Measurements from ENCODE around the gene PHACTR2.
A peak's percentile ranks its signal among the peaks of the same experiment; 100 is the strongest.

The PHACTR2 gene

GRCh38 chr6:143749891-143750290 is 72.1 kb downstream of the PHACTR2 start:
- Mint-ChIP-seq H3K4me3 (no peak overlapping the region), H3K27ac (no peak overlapping the region), H3K27me3 (ENCODE audit: low read depth) (no peaks in the 10 kb centered on the region), H3K4me1 (ENCODE audit: low read depth) (no peaks in the 10 kb centered on the region), H3K36me3 (ENCODE audit: low read depth) (no peaks in the 10 kb centered on the region), H3K9me3 (no peaks in the 10 kb centered on the region)

GRCh38 chr6:143750877-143751276 is 73.1 kb downstream of the PHACTR2 start:
- no peaks in the 10 kb centered on the region for H3K4me1 Mint-ChIP-seq (ENCODE audit: low read depth)
- H3K9me3 Mint-ChIP-seq = no peaks in the 10 kb centered on the region
- H3K27me3 Mint-ChIP-seq (ENCODE audit: low read depth) = no peaks in the 10 kb centered on the region
- H3K27ac Mint-ChIP-seq = peak overlapping the region; percentile 4
- no peak overlapping the region for H3K4me3 Mint-ChIP-seq
- peaks cover 4% of the 10 kb centered on the region for H3K36me3 Mint-ChIP-seq (ENCODE audit: low read depth)

- Mint-ChIP-seq H3K27me3 (ENCODE audit: low read depth) (no peaks in the 10 kb centered on the region), H3K36me3 (ENCODE audit: low read depth) (peaks cover 5% of the 10 kb centered on the region), H3K4me3 (no peak overlapping the region), H3K27ac (no peak overlapping the region), H3K4me1 (ENCODE audit: low read depth) (no peaks in the 10 kb centered on the region), H3K9me3 (no peaks in the 10 kb centered on the region)
Measured at GRCh38 chr6:143752459-143752858, 74.7 kb downstream of the PHACTR2 start.

- H3K4me1 Mint-ChIP-seq (ENCODE audit: low read depth) = no peaks in the 10 kb centered on the region
- no peaks in the 10 kb centered on the region for H3K27me3 Mint-ChIP-seq (ENCODE audit: low read depth)
- no peak overlapping the region for H3K27ac Mint-ChIP-seq
- H3K36me3 Mint-ChIP-seq (ENCODE audit: low read depth) = peaks cover 5% of the 10 kb centered on the region
- H3K4me3 Mint-ChIP-seq = no peak overlapping the region
- no peaks in the 10 kb centered on the region for H3K9me3 Mint-ChIP-seq
Measured at GRCh38 chr6:143753678-143754077, 75.9 kb downstream of the PHACTR2 start.

- Mint-ChIP-seq H3K27ac (no peak overlapping the region), H3K4me1 (ENCODE audit: low read depth) (no peaks in the 10 kb centered on the region), H3K36me3 (ENCODE audit: low read depth) (peaks cover 5% of the 10 kb centered on the region), H3K27me3 (ENCODE audit: low read depth) (no peaks in the 10 kb centered on the region), H3K4me3 (no peak overlapping the region), H3K9me3 (no peaks in the 10 kb centered on the region)
Measured at GRCh38 chr6:143754204-143754603, 76.4 kb downstream of the PHACTR2 start.

- peaks cover 5% of the 10 kb centered on the region for H3K4me1 Mint-ChIP-seq (ENCODE audit: low read depth)
- H3K27ac Mint-ChIP-seq = no peak overlapping the region
- peaks cover 8% of the 10 kb centered on the region for H3K36me3 Mint-ChIP-seq (ENCODE audit: low read depth)
- no peaks in the 10 kb centered on the region for H3K27me3 Mint-ChIP-seq (ENCODE audit: low read depth)
- H3K4me3 Mint-ChIP-seq = no peak overlapping the region
- H3K9me3 Mint-ChIP-seq = no peaks in the 10 kb centered on the region
Measured at GRCh38 chr6:143755301-143755744, 77.6 kb downstream of the PHACTR2 start.

- Mint-ChIP-seq H3K36me3 (ENCODE audit: low read depth) (peaks cover 13% of the 10 kb centered on the region), H3K27me3 (ENCODE audit: low read depth) (no peaks in the 10 kb centered on the region), H3K4me1 (ENCODE audit: low read depth) (peaks cover 5% of the 10 kb centered on the region), H3K9me3 (no peaks in the 10 kb centered on the region), H3K27ac (no peak overlapping the region), H3K4me3 (no peak overlapping the region)
Measured at GRCh38 chr6:143757346-143757832, 79.6 kb downstream of the PHACTR2 start.

GRCh38 chr6:143758551-143758950 is 80.8 kb downstream of the PHACTR2 start:
- H3K4me3 Mint-ChIP-seq = no peak overlapping the region

GRCh38 chr6:143759666-143760065 is 81.9 kb downstream of the PHACTR2 start:
- H3K27ac Mint-ChIP-seq = no peak overlapping the region
- peaks cover 13% of the 10 kb centered on the region for H3K36me3 Mint-ChIP-seq (ENCODE audit: low read depth)
- peaks cover 5% of the 10 kb centered on the region for H3K4me1 Mint-ChIP-seq (ENCODE audit: low read depth)
- H3K27me3 Mint-ChIP-seq (ENCODE audit: low read depth) = no peaks in the 10 kb centered on the region
- no peaks in the 10 kb centered on the region for H3K9me3 Mint-ChIP-seq
- H3K4me3 Mint-ChIP-seq = no peak overlapping the region

More at GRCh38 chr6:143758551-143758950, 80.8 kb downstream of the PHACTR2 start:
- Mint-ChIP-seq H3K4me1 (ENCODE audit: low read depth) (peaks cover 5% of the 10 kb centered on the region), H3K9me3 (no peaks in the 10 kb centered on the region), H3K27me3 (ENCODE audit: low read depth) (no peaks in the 10 kb centered on the region), H3K27ac (no peak overlapping the region), H3K36me3 (ENCODE audit: low read depth) (peaks cover 13% of the 10 kb centered on the region)

- Mint-ChIP-seq H3K4me3 (no peak overlapping the region), H3K27me3 (ENCODE audit: low read depth) (no peaks in the 10 kb centered on the region), H3K36me3 (ENCODE audit: low read depth) (peaks cover 14% of the 10 kb centered on the region), H3K27ac (no peak overlapping the region), H3K4me1 (ENCODE audit: low read depth) (peaks cover 5% of the 10 kb centered on the region), H3K9me3 (no peaks in the 10 kb centered on the region)
Measured at GRCh38 chr6:143761074-143761473, 83.3 kb downstream of the PHACTR2 start.

GRCh38 chr6:143762126-143762525 is 84.4 kb downstream of the PHACTR2 start:
- no peak overlapping the region for H3K27ac Mint-ChIP-seq
- H3K9me3 Mint-ChIP-seq = no peaks in the 10 kb centered on the region

GRCh38 chr6:143765422-143766184 is 87.8 kb downstream of the PHACTR2 start:
- H3K4me1 Mint-ChIP-seq (ENCODE audit: low read depth) = peaks cover 2% of the 10 kb centered on the region
- peaks cover 17% of the 10 kb centered on the region for H3K36me3 Mint-ChIP-seq (ENCODE audit: low read depth)
- no peaks in the 10 kb centered on the region for H3K9me3 Mint-ChIP-seq
- H3K27ac Mint-ChIP-seq = no peak overlapping the region
- no peaks in the 10 kb centered on the region for H3K27me3 Mint-ChIP-seq (ENCODE audit: low read depth)
- no peak overlapping the region for H3K4me3 Mint-ChIP-seq

More at GRCh38 chr6:143762126-143762525, 84.4 kb downstream of the PHACTR2 start:
- Mint-ChIP-seq H3K36me3 (ENCODE audit: low read depth) (peaks cover 17% of the 10 kb centered on the region), H3K4me1 (ENCODE audit: low read depth) (peaks cover 5% of the 10 kb centered on the region), H3K27me3 (ENCODE audit: low read depth) (no peaks in the 10 kb centered on the region), H3K4me3 (no peak overlapping the region)

GRCh38 chr6:143766185-143766553 is 88.4 kb downstream of the PHACTR2 start:
- Mint-ChIP-seq H3K27ac (no peak overlapping the region), H3K9me3 (no peaks in the 10 kb centered on the region), H3K4me1 (ENCODE audit: low read depth) (peaks cover 2% of the 10 kb centered on the region), H3K4me3 (no peak overlapping the region), H3K36me3 (ENCODE audit: low read depth) (peaks cover 17% of the 10 kb centered on the region), H3K27me3 (ENCODE audit: low read depth) (no peaks in the 10 kb centered on the region)

GRCh38 chr6:143767433-143767832 is 89.7 kb downstream of the PHACTR2 start:
- no peak overlapping the region for H3K4me3 Mint-ChIP-seq
- no peaks in the 10 kb centered on the region for H3K27me3 Mint-ChIP-seq (ENCODE audit: low read depth)
- H3K9me3 Mint-ChIP-seq = no peaks in the 10 kb centered on the region
- H3K27ac Mint-ChIP-seq = no peak overlapping the region
- H3K36me3 Mint-ChIP-seq (ENCODE audit: low read depth) = peaks cover 16% of the 10 kb centered on the region
- peaks cover 2% of the 10 kb centered on the region for H3K4me1 Mint-ChIP-seq (ENCODE audit: low read depth)

All from T-helper 1 cell treated with Interleukin-12 subunit alpha and Interleukin-12 subunit beta and Interleukin-4 antibody, amounts not matched to agents 30 μg/mL and 1 μg/mL, for 36 hours (primary cell).